H1 (cell line): ENCODE measurements around the gene TNKS2. TPM values are rescaled to one million over a fixed set of nuclear protein-coding genes. Genes with fewer than 3 reads are reported as not detected.

Source experiments
- CTCF ChIA-PET: fragments of 300-600 bp; sonication (Branson Sonifier 250); formaldehyde crosslinking; loops from one replicate; lab custom pipeline; 2021; ENCODE audit not compliant: partially characterized antibody; lab: Charles Lee
- POLR2A ChIA-PET: fragments of 300-600 bp; sonication (Branson Sonifier 250); formaldehyde crosslinking; loops from one replicate; lab custom pipeline; 2021; ENCODE audit warnings: inconsistent platforms; ENCODE audit not compliant: partially characterized antibody; lab: Charles Lee
- DNase-seq, 2 experiments: peaks; one replicate each; pipeline versions ENCODE4 v3.0.0 to v3.0.0-alpha.2; 2010 to 2022; ENCODE audit warnings: low spot score in 2 of 2, low read depth in 1 of 2, mixed read lengths in 1 of 2
- FAIRE-seq: peaks from 2 replicates; lab custom pipeline; 2011; peaks lifted over from hg19 to GRCh38; lab: Jason Lieb, UNC
- H2AFZ ChIP-seq: 2 replicates; pipeline ENCODE4 v1.8.1; 2012; ENCODE audit warnings: low read length, inconsistent platforms
- H2AK5ac ChIP-seq: 2 replicates; pipeline ENCODE4 v1.6.1; 2013; ENCODE audit warnings: low read depth, low read length
- H2BK120ac ChIP-seq: replicated peaks from 2 replicates; pipeline ENCODE3; 2013; ENCODE audit warnings: low read depth, low read length, inconsistent platforms
- H2BK12ac ChIP-seq: 2 replicates; pipeline ENCODE4 v1.6.1; 2013; ENCODE audit warnings: low read depth, low read length
- H2BK15ac ChIP-seq: 2 replicates; pipeline ENCODE4 v1.6.1; 2013; ENCODE audit warnings: low read length
- H2BK20ac ChIP-seq: 2 replicates; pipeline ENCODE4 v1.6.1; 2013; ENCODE audit warnings: low read length
- H2BK5ac ChIP-seq: 2 replicates; pipeline ENCODE4 v1.6.1; 2013; ENCODE audit warnings: low read depth, low read length
- H3K14ac ChIP-seq: 2 replicates; pipeline ENCODE4 v1.6.1; 2013; ENCODE audit warnings: inconsistent platforms; ENCODE audit not compliant: insufficient read length
- H3K18ac ChIP-seq: 2 replicates; pipeline ENCODE4 v1.6.1; 2013; ENCODE audit warnings: low read length; ENCODE audit errors: extremely low read depth
- H3K23ac ChIP-seq: 2 replicates; pipeline ENCODE4 v1.6.1; 2013; ENCODE audit warnings: inconsistent platforms; ENCODE audit not compliant: insufficient read length
- H3K23me2 ChIP-seq: 2 replicates; pipeline ENCODE4 v1.6.1; 2013; ENCODE audit warnings: low read depth, low read length
- H3K27ac ChIP-seq: 2 replicates; pipeline ENCODE4 v1.6.1; 2011; ENCODE audit warnings: low read depth, low read length, inconsistent platforms
- H3K27me3 ChIP-seq, 4 experiments: replicated peaks in 1 of 4; 1 replicate in 1 of 4; 2 replicates in 3 of 4; pipeline versions ENCODE4 v1.6.1 to v1.8.1; 2011 to 2013; ENCODE audit warnings: low read length in 3 of 4, mild to moderate bottlenecking in 3 of 4, inconsistent platforms in 2 of 4, mixed read lengths in 2 of 4, moderate library complexity in 1 of 4; ENCODE audit not compliant: control insufficient read depth in 3 of 4, insufficient read depth in 3 of 4; ENCODE audit errors: extremely low read depth in 1 of 4
- H3K36me3 ChIP-seq, 4 experiments: 2 replicates each; pipeline versions ENCODE4 v1.6.1 to v1.8.1; 2011 to 2013; ENCODE audit warnings: mild to moderate bottlenecking in 4 of 4, low read length in 3 of 4, moderate library complexity in 2 of 4, control low read depth in 1 of 4, inconsistent platforms in 1 of 4; ENCODE audit not compliant: insufficient read depth in 4 of 4, control insufficient read depth in 2 of 4
- H3K4ac ChIP-seq: replicated peaks from 2 replicates; pipeline ENCODE3; 2013; ENCODE audit warnings: low read length, low read depth, mixed read lengths, inconsistent platforms; ENCODE audit not compliant: insufficient read length
- H3K4me1 ChIP-seq, 4 experiments: replicated peaks in 1 of 4; 1 replicate in 1 of 4; 2 replicates in 3 of 4; pipeline versions ENCODE4 v1.6.1 to v1.8.1; 2011 to 2013; ENCODE audit warnings: low read length in 3 of 4, inconsistent platforms in 2 of 4, mixed read lengths in 1 of 4; ENCODE audit not compliant: insufficient read depth in 4 of 4, control insufficient read depth in 3 of 4
- H3K4me2 ChIP-seq, 2 experiments: 2 replicates each; pipeline versions ENCODE4 v1.6.1 to v1.8.1; 2011 to 2013; ENCODE audit warnings: low read depth in 2 of 2, low read length in 2 of 2, control low read depth in 1 of 2, inconsistent platforms in 1 of 2, mild to moderate bottlenecking in 1 of 2; ENCODE audit not compliant: insufficient read depth in 1 of 2
- H3K4me3 ChIP-seq, 4 experiments: fragments of 200-600, 300-600 bp in 1 of 4; sonication (generic), shearing (Covaris generic), sonication (Bioruptor Twin) in 1 of 4; 2 replicates each; pipeline versions ENCODE4 v1.5.1 to v1.8.1; 2011 to 2016; ENCODE audit warnings: low read length in 4 of 4, low read depth in 3 of 4, control low read depth in 2 of 4, inconsistent platforms in 2 of 4, mild to moderate bottlenecking in 2 of 4, mixed read lengths in 1 of 4, moderate library complexity in 1 of 4; ENCODE audit not compliant: insufficient read depth in 2 of 4; ENCODE audit errors: extremely low read depth in 1 of 4
- H3K56ac ChIP-seq: replicated peaks from 2 replicates; pipeline ENCODE3; 2013; ENCODE audit warnings: low read depth, mild to moderate bottlenecking, mixed read lengths, low read length, inconsistent platforms; ENCODE audit not compliant: insufficient read length
- H3K79me1 ChIP-seq: 2 replicates; pipeline ENCODE4 v1.6.1; 2013; ENCODE audit warnings: low read depth, low read length, control low read depth
- H3K79me2 ChIP-seq, 2 experiments: 2 replicates each; pipeline versions ENCODE4 v1.6.1 to v1.8.1; 2012 to 2013; ENCODE audit warnings: low read length in 2 of 2, mild to moderate bottlenecking in 2 of 2, inconsistent platforms in 1 of 2; ENCODE audit not compliant: insufficient read depth in 2 of 2, control insufficient read depth in 1 of 2
- H3K9ac ChIP-seq, 4 experiments: replicated peaks in 1 of 4; 1 replicate in 1 of 4; 2 replicates in 3 of 4; pipeline versions ENCODE4 v1.6.1 to v1.8.1; 2011 to 2013; ENCODE audit warnings: low read depth in 3 of 4, low read length in 3 of 4, control low read depth in 2 of 4, mild to moderate bottlenecking in 2 of 4, moderate library complexity in 2 of 4, inconsistent platforms in 1 of 4; ENCODE audit errors: extremely low read depth in 1 of 4
- H3K9me3 ChIP-seq, 2 experiments: 2 replicates each; pipeline versions ENCODE4 v1.6.1 to v1.8.1; 2012 to 2013; ENCODE audit warnings: mild to moderate bottlenecking in 2 of 2, moderate library complexity in 2 of 2, control low read depth in 1 of 2, inconsistent platforms in 1 of 2, low read depth in 1 of 2, low read length in 1 of 2, mixed read lengths in 1 of 2; ENCODE audit not compliant: insufficient read depth in 2 of 2
- H4K20me1 ChIP-seq, 2 experiments: replicated peaks in 1 of 2; 2 replicates each; pipeline versions ENCODE3 to v1.8.1; 2011 to 2013; ENCODE audit warnings: inconsistent platforms in 2 of 2, low read length in 2 of 2, mild to moderate bottlenecking in 1 of 2; ENCODE audit not compliant: insufficient read depth in 2 of 2, control insufficient read depth in 1 of 2
- H4K5ac ChIP-seq: 2 replicates; pipeline ENCODE4 v1.6.1; 2013; ENCODE audit warnings: low read length, low read depth, mixed read lengths, inconsistent platforms; ENCODE audit not compliant: insufficient read length
- H4K8ac ChIP-seq: 2 replicates; pipeline ENCODE4 v1.8.0; 2013; ENCODE audit warnings: mild to moderate bottlenecking, moderate library complexity, low read length, inconsistent platforms; ENCODE audit not compliant: insufficient read depth; ENCODE audit errors: extremely low read depth
- H4K91ac ChIP-seq: replicated peaks from 2 replicates; pipeline ENCODE3; 2013; ENCODE audit warnings: low read length, mixed read lengths, inconsistent platforms; ENCODE audit not compliant: insufficient read length
- BRCA1 ChIP-seq: IDR thresholded peaks from 2 replicates; pipeline ENCODE4 v1.6.1; 2012; ENCODE audit warnings: low read depth, low read length, improper control_type of control experiment
- GTF2F1 ChIP-seq: IDR thresholded peaks from 2 replicates; pipeline ENCODE4 v1.6.1; 2012; ENCODE audit warnings: low read depth, low read length, improper control_type of control experiment, borderline replicate concordance
- HDAC6 ChIP-seq: IDR thresholded peaks from one replicate; pipeline ENCODE4 v1.7.1; 2012; ENCODE audit warnings: low read depth, mild to moderate bottlenecking, inconsistent platforms, low read length, moderate library complexity
- NRF1 ChIP-seq: IDR thresholded peaks from 2 replicates; pipeline ENCODE4 v1.6.1; 2011; ENCODE audit warnings: mild to moderate bottlenecking, low read depth, low read length, improper control_type of control experiment
- PHF8 ChIP-seq: fragments of 200-600 bp; sonication (generic); conservative IDR thresholded peaks from 2 replicates; pipeline ENCODE4 v1.7.1; 2012; ENCODE audit warnings: low read depth, mild to moderate bottlenecking, inconsistent platforms, low read length, moderate library complexity
- RXRA ChIP-seq: IDR thresholded peaks from 2 replicates; pipeline ENCODE4 v1.6.1; 2011; ENCODE audit warnings: low read depth, mild to moderate bottlenecking, low read length, moderate library complexity; ENCODE audit not compliant: insufficient read depth
- SIX5 ChIP-seq: IDR thresholded peaks from 2 replicates; pipeline ENCODE4 v1.6.1; 2011; ENCODE audit warnings: mild to moderate bottlenecking, low read depth, low read length
- TEAD4 ChIP-seq: IDR thresholded peaks from 2 replicates; pipeline ENCODE4 v1.6.1; 2012; ENCODE audit warnings: low read depth, low read length, inconsistent platforms, mixed read lengths
- WGBS, 2 experiments: shearing (Covaris generic) in 1 of 2; methylation state at CpG; one replicate each; pipeline versions ENCODE4 v1.1.6 to v1.1.7; 2013 to 2015; ENCODE audit warnings: low lambda C conversion rate in 2 of 2, mixed read lengths in 2 of 2, inconsistent platforms in 1 of 2, low coverage in 1 of 2, missing lambda C conversion rate in 1 of 2; ENCODE audit not compliant: insufficient replicate concordance in 2 of 2, insufficient coverage in 1 of 2, insufficient read length in 1 of 2; ENCODE audit errors: extremely low coverage in 1 of 2, missing lambda C conversion rate in 1 of 2; 5-methylcytosine and 5-hydroxymethylcytosine counted together
- polyA plus RNA-seq, 7 experiments: library from polyadenylated mRNA; depleted of rRNA in 3 of 7; stranded (reverse) in 5 of 7; unstranded in 2 of 7; fragments of >200 nt in 5 of 7; fragments of 200-250 nt in 2 of 7; gene quantifications; 1 replicate in 5 of 7; 2 replicates in 1 of 7; 4 replicates in 1 of 7; pipeline versions ENCODE4 v1.2.1 to v1.2.3, GENCODE V29; 2011 to 2013; ENCODE audit warnings: missing spikeins in 2 of 7, mixed read lengths in 2 of 7
- total RNA-seq: library from RNA; stranded (reverse); fragmentation: NEBNext Ultra II Directional; extraction: Animal tissue kit (Norgen Biotek cat#: 25700); gene quantifications from 2 replicates; pipeline ENCODE4 v1.2.1, GENCODE V29; 2021
- TF ChIP-seq, protein P1 (sequence below), 3 experiments: IDR thresholded peaks; 1 replicate in 2 of 3; 2 replicates in 1 of 3; pipeline versions ENCODE4 v1.5.1 to v1.6.1; 2011; ENCODE audit warnings: low read length in 3 of 3, mild to moderate bottlenecking in 3 of 3, inconsistent platforms in 2 of 3, low read depth in 1 of 3, moderate library complexity in 1 of 3; ENCODE audit not compliant: insufficient read depth in 1 of 3; ENCODE audit errors: control extremely low read depth in 1 of 3
- TF ChIP-seq, protein P2 (sequence below): IDR thresholded peaks from 2 replicates; pipeline ENCODE4 v1.6.1; 2012; ENCODE audit warnings: inconsistent platforms

TNKS2 gene
- total and polyA plus RNA-seq, 2 of the 8 experiments (the other 6 are each of a cell fraction or from before 2014, with no cell fraction given): 23.3 to 73.6 TPM

- POLR2A ChIA-PET: interaction anchor here (0.9 to 1.2 kb wide), 2 partner anchors 10 to 29 kb away, joined by 3 to 5 read pairs; no protein-coding TSS in a partner anchor
- peak overlapping the region; percentile 32 for H4K91ac ChIP-seq
- peak overlapping the region; percentile 33; the same call in 1 of the 2 replicates for H3K18ac ChIP-seq
- no peaks in the 10 kb centered on the region for H4K20me1 ChIP-seq
- no peaks in the 10 kb centered on the region for H3K36me3 ChIP-seq
- no peak overlapping the region for H3K4ac ChIP-seq
- no peak overlapping the region for H2BK15ac ChIP-seq
- peaks cover 11 to 28% (median 22%) of the 10 kb centered on the region in 4 experiments; a peak in 6 of 7 replicates for H3K4me1 ChIP-seq
- no peak overlapping the region for H3K27ac ChIP-seq
- H2BK12ac ChIP-seq: no peak overlapping the region
- no peak overlapping the region; the same call in 1 of the 2 replicates for H2AK5ac ChIP-seq
- H2BK5ac ChIP-seq: no peak overlapping the region
- no peak overlapping the region for H4K5ac ChIP-seq
- H3K4me3 ChIP-seq: no peak overlapping the region
- no peaks in the 10 kb centered on the region for H3K27me3 ChIP-seq
- peak overlapping the region; percentile 4 for H2BK120ac ChIP-seq
- H3K9ac ChIP-seq: no peak overlapping the region
- H3K9me3 ChIP-seq: no peaks in the 10 kb centered on the region
- CTCF ChIA-PET: interaction anchor here (0.9 to 2.1 kb wide), 5 partner anchors 8 to 33 kb away, joined by 3 to 6 read pairs (median 4); no protein-coding TSS in a partner anchor
- no peak for DNase-seq
- no peak overlapping the region for H2BK20ac ChIP-seq
- H3K56ac ChIP-seq: no peak overlapping the region
- peak overlapping the region in 1 of 2 experiments; percentile 4; a peak in 1 of 4 replicates for H3K4me2 ChIP-seq
- no peak overlapping the region for H3K14ac ChIP-seq
- no peaks in the 10 kb centered on the region for H3K79me1 ChIP-seq
- FAIRE-seq: no peak
- H4K8ac ChIP-seq: no peak overlapping the region
- 66% methylated on average over 7 of the region's 7 CpGs; no CpG with 5 or more reads in 1 of the 2 experiments for WGBS, 2 experiments
- no peaks in the 10 kb centered on the region for H3K23me2 ChIP-seq
- no peak overlapping the region for H3K23ac ChIP-seq
- H2AFZ ChIP-seq: no peak overlapping the region
- H3K79me2 ChIP-seq: no peaks in the 10 kb centered on the region
- TF ChIP-seq BRCA1 (no peak), PHF8 (no peak), SIX5 (no peak), RXRA (no peak), TEAD4 (no peak), NRF1 (no peak), HDAC6 (no peak), GTF2F1 (no peak)
- TF ChIP-seq, protein P1, sequence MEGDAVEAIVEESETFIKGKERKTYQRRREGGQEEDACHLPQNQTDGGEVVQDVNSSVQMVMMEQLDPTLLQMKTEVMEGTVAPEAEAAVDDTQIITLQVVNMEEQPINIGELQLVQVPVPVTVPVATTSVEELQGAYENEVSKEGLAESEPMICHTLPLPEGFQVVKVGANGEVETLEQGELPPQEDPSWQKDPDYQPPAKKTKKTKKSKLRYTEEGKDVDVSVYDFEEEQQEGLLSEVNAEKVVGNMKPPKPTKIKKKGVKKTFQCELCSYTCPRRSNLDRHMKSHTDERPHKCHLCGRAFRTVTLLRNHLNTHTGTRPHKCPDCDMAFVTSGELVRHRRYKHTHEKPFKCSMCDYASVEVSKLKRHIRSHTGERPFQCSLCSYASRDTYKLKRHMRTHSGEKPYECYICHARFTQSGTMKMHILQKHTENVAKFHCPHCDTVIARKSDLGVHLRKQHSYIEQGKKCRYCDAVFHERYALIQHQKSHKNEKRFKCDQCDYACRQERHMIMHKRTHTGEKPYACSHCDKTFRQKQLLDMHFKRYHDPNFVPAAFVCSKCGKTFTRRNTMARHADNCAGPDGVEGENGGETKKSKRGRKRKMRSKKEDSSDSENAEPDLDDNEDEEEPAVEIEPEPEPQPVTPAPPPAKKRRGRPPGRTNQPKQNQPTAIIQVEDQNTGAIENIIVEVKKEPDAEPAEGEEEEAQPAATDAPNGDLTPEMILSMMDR (IDR thresholded peaks at IDR 0.05; ENCODE audit: control extremely low read depth in 1 of 3, insufficient read depth in 1 of 3, low read depth in 1 of 3, low read length in 3 of 3): no peak
- TF ChIP-seq, protein P2, sequence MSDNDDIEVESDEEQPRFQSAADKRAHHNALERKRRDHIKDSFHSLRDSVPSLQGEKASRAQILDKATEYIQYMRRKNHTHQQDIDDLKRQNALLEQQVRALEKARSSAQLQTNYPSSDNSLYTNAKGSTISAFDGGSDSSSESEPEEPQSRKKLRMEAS: no peak
Observed at GRCh38 chr10:91879515-91880170, 81.4 kb downstream of the TNKS2 start.
